Measurements from ENCODE around the gene NCBP3.

Gene NCBP3

DNA sequence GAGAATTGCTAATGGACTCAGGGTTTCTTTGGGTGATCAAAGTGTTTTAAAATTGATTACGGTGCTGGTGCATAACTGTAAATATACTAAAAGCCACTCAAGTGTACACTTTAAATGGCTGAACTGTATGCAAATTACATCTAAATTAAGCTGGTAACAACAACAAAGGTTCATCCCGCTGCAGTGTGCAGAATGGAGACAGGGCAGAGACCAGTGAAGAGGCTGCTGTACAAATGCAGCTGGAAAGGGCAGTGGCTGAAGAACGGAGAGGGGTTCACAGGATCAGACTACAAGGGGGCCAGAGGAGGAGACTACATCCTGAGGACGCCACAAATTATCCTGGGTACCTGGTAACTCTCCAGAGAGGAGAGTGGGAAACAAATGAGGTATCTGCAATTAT is 36.0 kb downstream of the NCBP3 start:
- Histone ChIP-seq H3K36me3 (ENCODE audit: insufficient read depth, low read length) (peaks cover 94% of the 10 kb centered on the region), H3K9me3 (ENCODE audit: insufficient read depth, low read depth, low read length) (no peaks in the 10 kb centered on the region), H3K9ac (ENCODE audit: low read depth, low read length) (no peak overlapping the region), H3K27me3 (ENCODE audit: insufficient read depth, low read length) (no peaks in the 10 kb centered on the region), H3K4me3 (ENCODE audit: low read length) (no peak overlapping the region), H3K4me1 (ENCODE audit: insufficient read depth, low read length) (no peaks in the 10 kb centered on the region), H3K27ac (ENCODE audit: low read depth, low read length) (no peak overlapping the region)
- 90% methylated on average over 4 of the region's 4 CpGs for WGBS

DNA sequence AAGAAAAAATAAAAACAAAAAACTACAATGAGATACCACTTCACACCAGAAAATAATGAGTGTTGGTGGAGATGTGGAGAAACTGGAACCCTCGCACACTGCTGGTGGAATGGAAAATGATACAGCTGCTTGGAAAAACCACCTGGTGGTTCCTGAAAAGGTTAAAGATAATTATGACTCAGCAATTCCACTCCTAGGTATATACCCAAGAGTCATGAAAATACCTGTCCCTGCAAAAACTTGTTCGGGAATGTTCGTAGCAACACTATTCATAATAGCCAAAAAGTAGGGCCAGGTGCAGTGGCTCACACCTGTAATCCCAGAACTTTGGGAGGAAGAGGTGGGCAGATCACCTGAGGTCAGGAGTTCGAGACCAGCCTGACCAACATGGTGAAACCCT is 36.9 kb downstream of the NCBP3 start:
- H3K27ac ChIP-seq (ENCODE audit: low read depth, low read length), result no peak overlapping the region

DNA sequence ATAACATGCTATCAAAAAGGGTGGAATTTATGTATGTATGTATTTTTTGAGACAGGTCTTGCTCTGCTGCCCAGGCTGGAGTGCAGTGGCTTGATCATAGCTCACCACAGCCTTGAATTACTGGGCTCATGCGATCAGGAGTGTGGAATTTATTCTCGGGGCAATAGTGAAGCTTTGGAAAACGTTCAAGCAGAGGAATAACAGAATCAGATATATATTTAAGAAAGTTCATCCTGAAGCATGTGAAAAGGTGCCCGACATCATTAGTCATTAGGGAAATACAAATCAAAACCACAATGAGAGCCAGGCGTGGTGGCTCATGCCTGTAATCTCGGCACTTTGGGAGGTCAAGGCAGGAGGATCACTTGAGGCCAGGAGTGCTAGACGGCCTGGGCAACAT is 37.3 kb downstream of the NCBP3 start:
- H3K9ac ChIP-seq (ENCODE audit: low read depth, low read length), result no peak overlapping the region
- no peaks in the 10 kb centered on the region for H3K9me3 ChIP-seq (ENCODE audit: insufficient read depth, low read depth, low read length)
- peaks cover 81% of the 10 kb centered on the region for H3K36me3 ChIP-seq (ENCODE audit: insufficient read depth, low read length)
- WGBS, result 96% methylated on average over 7 of the region's 7 CpGs
- H3K27ac ChIP-seq (ENCODE audit: low read depth, low read length), result no peak overlapping the region
- no peaks in the 10 kb centered on the region for H3K4me1 ChIP-seq (ENCODE audit: insufficient read depth, low read length)
- H3K4me3 ChIP-seq (ENCODE audit: low read length), result no peak overlapping the region
- H3K27me3 ChIP-seq (ENCODE audit: insufficient read depth, low read length), result no peaks in the 10 kb centered on the region

More for the DNA sequence above, 36.9 kb downstream of the NCBP3 start:
- no peaks in the 10 kb centered on the region for H3K27me3 ChIP-seq (ENCODE audit: insufficient read depth, low read length)
- no peak overlapping the region for H3K9ac ChIP-seq (ENCODE audit: low read depth, low read length)
- H3K36me3 ChIP-seq (ENCODE audit: insufficient read depth, low read length), result peaks cover 85% of the 10 kb centered on the region
- no peaks in the 10 kb centered on the region for H3K4me1 ChIP-seq (ENCODE audit: insufficient read depth, low read length)
- H3K9me3 ChIP-seq (ENCODE audit: insufficient read depth, low read depth, low read length), result no peaks in the 10 kb centered on the region
- no peak overlapping the region for H3K4me3 ChIP-seq (ENCODE audit: low read length)
- 95% methylated on average over 4 of the region's 4 CpGs for WGBS

DNA sequence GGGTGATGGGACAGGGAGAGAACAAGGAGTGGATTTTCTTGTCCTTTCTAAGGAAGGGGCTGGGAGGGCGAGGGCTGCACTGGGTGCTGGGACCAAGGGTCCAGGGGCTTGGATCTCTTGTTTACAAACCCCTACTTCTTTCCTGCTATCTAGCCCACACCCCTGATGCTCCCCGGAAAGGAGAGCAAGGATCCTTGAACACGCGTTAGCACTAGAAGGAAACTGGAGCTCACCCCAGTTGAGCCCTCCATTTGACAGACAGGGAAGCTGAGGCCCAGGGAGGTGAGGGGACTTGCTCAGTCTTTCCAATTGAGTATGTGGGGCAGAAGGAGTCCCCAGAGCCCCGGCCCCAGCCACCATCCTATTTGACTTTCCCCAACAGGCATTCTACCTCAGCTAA is 40.5 kb downstream of the NCBP3 start:
- no peaks in the 10 kb centered on the region for H3K27me3 ChIP-seq (ENCODE audit: insufficient read depth, low read length)
- peaks cover 67% of the 10 kb centered on the region for H3K36me3 ChIP-seq (ENCODE audit: insufficient read depth, low read length)
- H3K4me1 ChIP-seq (ENCODE audit: insufficient read depth, low read length), result no peaks in the 10 kb centered on the region
- H3K9ac ChIP-seq (ENCODE audit: low read depth, low read length), result no peak overlapping the region
- WGBS, result 89% methylated on average over 5 of the region's 5 CpGs
- no peaks in the 10 kb centered on the region for H3K9me3 ChIP-seq (ENCODE audit: insufficient read depth, low read depth, low read length)
- no peak overlapping the region for H3K4me3 ChIP-seq (ENCODE audit: low read length)
- no peak overlapping the region for H3K27ac ChIP-seq (ENCODE audit: low read depth, low read length)

DNA sequence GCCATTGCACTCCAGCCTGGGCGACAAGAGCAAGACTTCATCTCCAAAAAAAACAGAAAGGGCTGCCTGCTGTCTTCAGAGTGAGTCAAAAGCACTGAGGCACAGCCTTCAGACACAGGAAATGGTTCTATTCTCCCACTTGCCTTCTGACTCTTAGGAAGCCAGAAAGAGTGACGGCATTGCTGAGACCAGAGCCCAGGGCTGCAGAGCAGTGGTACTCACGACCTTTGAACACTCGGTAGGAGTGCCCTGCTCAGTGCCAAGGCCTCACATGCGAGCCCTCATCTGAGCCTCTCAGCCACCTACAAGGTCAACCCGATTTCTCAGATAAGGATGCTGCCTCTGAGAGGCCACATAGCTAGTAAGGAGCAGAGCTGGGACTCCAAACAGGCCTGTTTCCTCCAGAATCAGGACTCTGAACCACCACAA is 41.5 kb downstream of the NCBP3 start:
- WGBS, result 81% methylated on average over 6 of the region's 6 CpGs
- Histone ChIP-seq H3K9me3 (ENCODE audit: insufficient read depth, low read depth, low read length) (no peaks in the 10 kb centered on the region), H3K27me3 (ENCODE audit: insufficient read depth, low read length) (no peaks in the 10 kb centered on the region), H3K4me1 (ENCODE audit: insufficient read depth, low read length) (no peaks in the 10 kb centered on the region), H3K36me3 (ENCODE audit: insufficient read depth, low read length) (peaks cover 57% of the 10 kb centered on the region), H3K27ac (ENCODE audit: low read depth, low read length) (no peak overlapping the region), H3K4me3 (ENCODE audit: low read length) (no peak overlapping the region), H3K9ac (ENCODE audit: low read depth, low read length) (no peak overlapping the region)

DNA sequence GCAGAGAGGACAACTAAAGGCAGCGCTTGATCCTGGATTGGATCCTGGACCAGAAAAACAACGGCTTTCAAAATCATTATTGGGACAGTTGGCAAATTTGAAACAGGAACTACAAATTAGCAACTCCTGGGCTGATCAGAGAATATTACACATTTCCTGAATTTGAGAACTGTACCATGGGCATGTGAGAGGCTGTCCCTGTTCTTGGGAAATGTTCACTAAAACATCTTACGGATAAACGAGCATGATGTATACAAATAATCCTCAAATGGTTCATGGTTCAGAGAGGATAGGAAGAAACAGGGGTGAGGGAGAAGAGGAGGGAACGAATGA is 42.8 kb downstream of the NCBP3 start:
- WGBS, result 92% methylated on average over 5 of the region's 5 CpGs
- H3K4me1 ChIP-seq (ENCODE audit: insufficient read depth, low read length), result no peaks in the 10 kb centered on the region
- H3K9me3 ChIP-seq (ENCODE audit: insufficient read depth, low read depth, low read length), result no peaks in the 10 kb centered on the region
- no peaks in the 10 kb centered on the region for H3K27me3 ChIP-seq (ENCODE audit: insufficient read depth, low read length)
- no peak overlapping the region for H3K4me3 ChIP-seq (ENCODE audit: low read length)
- H3K36me3 ChIP-seq (ENCODE audit: insufficient read depth, low read length), result peaks cover 46% of the 10 kb centered on the region
- no peak overlapping the region for H3K9ac ChIP-seq (ENCODE audit: low read depth, low read length)
- no peak overlapping the region for H3K27ac ChIP-seq (ENCODE audit: low read depth, low read length)

DNA sequence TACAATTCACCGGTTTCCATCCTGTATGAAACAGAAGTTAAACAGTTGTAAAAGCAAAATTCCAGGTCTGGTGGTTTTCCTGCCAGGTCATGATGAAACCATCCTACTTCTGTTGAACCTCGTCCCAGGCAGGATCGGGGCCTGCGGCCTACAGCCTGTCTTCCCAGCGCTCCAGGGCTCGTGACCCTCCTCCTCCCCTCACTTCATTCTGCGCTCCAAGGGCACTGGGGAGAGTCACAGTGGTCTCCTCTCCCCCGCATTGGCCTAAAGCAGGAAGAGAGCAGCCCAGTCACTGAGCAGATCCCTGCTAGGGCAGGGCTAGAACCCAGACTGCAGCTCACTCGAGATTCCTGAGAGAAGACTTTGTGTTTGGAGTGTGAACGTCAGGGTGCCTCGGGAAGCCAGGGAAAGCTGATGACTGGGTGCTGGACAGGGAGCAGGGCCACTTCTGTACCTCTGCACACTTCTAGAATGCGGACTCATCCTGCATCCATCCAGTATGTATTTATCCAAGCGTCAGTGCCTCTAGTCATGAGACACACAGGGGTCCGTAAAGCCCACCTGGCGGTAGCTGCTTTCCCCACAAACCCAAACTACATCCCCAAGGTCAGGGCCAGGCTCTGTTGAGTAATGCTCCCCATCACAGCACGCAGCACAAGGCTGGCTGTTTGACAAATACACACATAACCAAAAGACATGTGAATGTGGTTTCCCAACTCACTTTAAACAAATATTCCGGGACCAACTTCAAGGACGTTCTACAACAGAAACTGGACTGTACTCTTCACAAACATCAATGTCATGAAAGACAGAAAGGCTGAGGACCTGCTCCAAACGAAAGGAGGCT is 43.4 kb downstream of the NCBP3 start:
- Histone ChIP-seq H3K4me1 (ENCODE audit: insufficient read depth, low read length) (no peaks in the 10 kb centered on the region), H3K9ac (ENCODE audit: low read depth, low read length) (no peak overlapping the region), H3K36me3 (ENCODE audit: insufficient read depth, low read length) (peaks cover 40% of the 10 kb centered on the region), H3K27ac (ENCODE audit: low read depth, low read length) (no peak overlapping the region), H3K27me3 (ENCODE audit: insufficient read depth, low read length) (no peaks in the 10 kb centered on the region), H3K4me3 (ENCODE audit: low read length) (no peak overlapping the region), H3K9me3 (ENCODE audit: insufficient read depth, low read depth, low read length) (no peaks in the 10 kb centered on the region)
- 93% methylated on average over 19 of the region's 19 CpGs for WGBS

DNA sequence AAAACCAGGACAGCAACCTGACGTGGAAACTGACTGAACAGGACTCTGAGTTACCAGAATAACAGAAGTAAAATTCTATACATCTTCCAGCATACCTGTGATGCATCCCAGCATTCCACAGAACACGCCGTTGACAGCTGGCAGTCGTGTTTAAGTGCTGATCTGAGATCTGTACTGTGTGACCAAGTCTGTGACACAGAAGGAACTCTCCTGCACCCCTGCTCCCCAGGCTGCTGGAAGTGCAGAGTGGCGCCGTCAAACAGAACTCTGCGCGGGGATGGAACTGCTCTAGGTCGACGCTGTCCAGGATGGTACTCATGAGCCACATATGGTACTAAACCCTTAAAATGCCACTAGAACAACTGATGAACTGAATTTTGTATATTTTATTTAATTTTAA is 44.3 kb downstream of the NCBP3 start:
- Histone ChIP-seq H3K4me1 (ENCODE audit: insufficient read depth, low read length) (no peaks in the 10 kb centered on the region), H3K36me3 (ENCODE audit: insufficient read depth, low read length) (peaks cover 31% of the 10 kb centered on the region)

DNA sequence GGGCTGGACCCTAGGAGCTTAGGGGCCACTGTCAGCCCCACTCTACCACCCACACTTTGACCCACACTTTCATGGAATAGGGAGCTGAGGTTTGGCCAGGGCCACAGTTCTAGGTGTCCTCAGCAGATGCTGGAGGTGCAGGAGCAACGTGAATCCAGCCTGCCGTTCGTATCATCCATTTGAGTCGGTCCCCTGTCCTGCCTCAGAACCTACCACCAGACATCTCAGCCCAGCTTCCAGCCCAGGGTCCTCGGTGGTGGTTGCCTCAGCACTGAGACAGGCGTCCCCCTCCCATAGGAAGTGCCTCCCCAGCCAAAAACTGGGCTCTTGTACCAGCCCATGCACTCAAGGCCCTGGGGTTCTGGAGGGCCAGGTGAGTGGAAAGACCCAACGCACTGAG is 44.7 kb downstream of the NCBP3 start:
- Histone ChIP-seq H3K27ac (ENCODE audit: low read depth, low read length) (no peak overlapping the region), H3K27me3 (ENCODE audit: insufficient read depth, low read length) (no peaks in the 10 kb centered on the region), H3K4me3 (ENCODE audit: low read length) (no peak overlapping the region), H3K4me1 (ENCODE audit: insufficient read depth, low read length) (no peaks in the 10 kb centered on the region), H3K36me3 (ENCODE audit: insufficient read depth, low read length) (peaks cover 27% of the 10 kb centered on the region; the same call in 1 of the 2 replicates), H3K9ac (ENCODE audit: low read depth, low read length) (no peak overlapping the region), H3K9me3 (ENCODE audit: insufficient read depth, low read depth, low read length) (no peaks in the 10 kb centered on the region)
- 91% methylated on average over 7 of the region's 7 CpGs for WGBS

More for the DNA sequence above, 44.3 kb downstream of the NCBP3 start:
- H3K9me3 ChIP-seq (ENCODE audit: insufficient read depth, low read depth, low read length), result no peaks in the 10 kb centered on the region
- 97% methylated on average over 10 of the region's 10 CpGs for WGBS
- no peak overlapping the region for H3K4me3 ChIP-seq (ENCODE audit: low read length)
- no peak overlapping the region for H3K27ac ChIP-seq (ENCODE audit: low read depth, low read length)
- H3K27me3 ChIP-seq (ENCODE audit: insufficient read depth, low read length), result no peaks in the 10 kb centered on the region
- H3K9ac ChIP-seq (ENCODE audit: low read depth, low read length), result no peak overlapping the region

DNA sequence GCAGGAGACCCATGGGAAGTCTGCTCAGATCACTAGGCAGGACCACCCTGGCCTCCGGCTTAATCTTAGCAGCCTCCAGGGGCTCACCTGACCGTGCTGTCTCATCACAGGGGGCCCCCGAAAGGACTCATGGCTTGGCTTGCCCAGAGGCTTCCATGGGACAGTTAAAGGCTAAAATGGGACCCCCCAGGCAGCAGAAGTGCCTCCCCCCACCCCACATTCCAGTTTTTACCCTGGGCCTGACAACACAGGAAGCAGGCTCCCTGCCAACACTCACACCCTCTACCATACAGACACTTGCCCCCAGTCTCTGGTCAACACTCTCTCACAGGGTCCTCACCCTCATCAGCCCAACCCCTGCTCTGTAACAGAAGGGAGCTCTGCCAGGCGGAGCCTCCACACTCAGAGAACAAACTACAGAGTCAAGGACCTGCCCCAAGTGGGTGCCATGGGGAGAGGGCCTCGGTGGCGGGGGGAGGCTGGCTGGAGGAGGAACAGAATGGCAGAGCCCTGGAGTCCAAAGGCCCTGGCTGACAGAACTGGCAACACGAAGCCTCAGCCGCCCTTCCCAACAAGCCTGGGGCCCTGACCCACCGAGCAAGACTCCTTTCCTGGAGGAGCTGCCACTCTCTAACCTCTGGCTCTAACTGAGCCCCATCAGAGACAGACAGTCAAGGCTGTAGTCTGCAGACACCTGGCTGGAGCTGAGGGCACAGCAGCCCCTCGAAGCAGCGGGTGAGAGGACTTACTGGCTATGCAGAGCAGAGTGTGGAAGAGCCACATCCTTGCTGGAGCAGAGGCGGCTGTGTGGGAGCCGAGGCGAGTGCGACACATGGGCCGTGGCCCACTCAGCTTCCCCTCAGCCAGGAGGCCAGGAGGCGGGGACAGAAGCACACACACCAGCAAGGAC is 45.4 kb downstream of the NCBP3 start, which contains the start of gene ITGAE:
Gene ITGAE, minus strand, starts transcription at position 827 of the 910 bp plus-strand sequence. Its CDS starts 44 bp downstream, at position 783.
- no peak within 1 kb of the TSS for H3K27ac ChIP-seq (ENCODE audit: low read depth, low read length)
- H3K36me3 ChIP-seq (ENCODE audit: insufficient read depth, low read length), result peaks cover 22% of the 10 kb centered on the region; the same call in 1 of the 2 replicates
- H3K4me1 ChIP-seq (ENCODE audit: insufficient read depth, low read length), result no peaks in the 10 kb centered on the region
- H3K4me3 ChIP-seq (ENCODE audit: low read length), result no peak within 1 kb of the TSS
- H3K27me3 ChIP-seq (ENCODE audit: insufficient read depth, low read length), result no peaks in the 10 kb centered on the region
- no peak within 1 kb of the TSS for H3K9ac ChIP-seq (ENCODE audit: low read depth, low read length)
- 90% methylated on average over 17 of the region's 17 CpGs for WGBS
- H3K9me3 ChIP-seq (ENCODE audit: insufficient read depth, low read depth, low read length), result no peaks in the 10 kb centered on the region

Data from HUES64 (cell line).